ENCODE measurements around the gene REG1B. TPM values are rescaled to one million over a fixed set of nuclear protein-coding genes. Genes with fewer than 3 reads are reported as not detected.

The REG1B gene
- total RNA-seq, 1 donor from 2014 or later = not detected

DNA sequence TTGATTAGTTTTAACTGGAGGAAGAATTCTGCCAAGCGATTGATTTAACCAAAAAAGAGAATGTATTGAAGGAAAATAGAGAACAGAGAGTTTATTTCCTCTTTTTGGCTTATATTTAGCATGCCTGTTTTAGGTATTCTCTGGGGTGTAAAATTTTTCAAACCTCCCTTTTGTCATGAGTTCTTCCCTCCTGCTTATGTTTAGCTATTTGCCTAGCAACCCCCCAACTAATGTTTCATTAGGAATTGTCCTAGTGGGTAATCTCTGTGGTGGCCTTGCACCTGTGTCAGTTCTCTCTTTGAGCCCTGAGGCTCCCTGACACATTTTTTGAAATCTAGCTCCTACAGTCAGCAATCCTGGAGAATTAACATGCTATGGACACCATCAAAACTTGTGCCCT is 12.5 kb upstream of the REG1B start:
- no peak for DNase-seq
- no peaks in the 10 kb centered on the region for H3K36me3 ChIP-seq
- H3K27ac ChIP-seq = no peak overlapping the region
- TF ChIP-seq, protein P1, sequence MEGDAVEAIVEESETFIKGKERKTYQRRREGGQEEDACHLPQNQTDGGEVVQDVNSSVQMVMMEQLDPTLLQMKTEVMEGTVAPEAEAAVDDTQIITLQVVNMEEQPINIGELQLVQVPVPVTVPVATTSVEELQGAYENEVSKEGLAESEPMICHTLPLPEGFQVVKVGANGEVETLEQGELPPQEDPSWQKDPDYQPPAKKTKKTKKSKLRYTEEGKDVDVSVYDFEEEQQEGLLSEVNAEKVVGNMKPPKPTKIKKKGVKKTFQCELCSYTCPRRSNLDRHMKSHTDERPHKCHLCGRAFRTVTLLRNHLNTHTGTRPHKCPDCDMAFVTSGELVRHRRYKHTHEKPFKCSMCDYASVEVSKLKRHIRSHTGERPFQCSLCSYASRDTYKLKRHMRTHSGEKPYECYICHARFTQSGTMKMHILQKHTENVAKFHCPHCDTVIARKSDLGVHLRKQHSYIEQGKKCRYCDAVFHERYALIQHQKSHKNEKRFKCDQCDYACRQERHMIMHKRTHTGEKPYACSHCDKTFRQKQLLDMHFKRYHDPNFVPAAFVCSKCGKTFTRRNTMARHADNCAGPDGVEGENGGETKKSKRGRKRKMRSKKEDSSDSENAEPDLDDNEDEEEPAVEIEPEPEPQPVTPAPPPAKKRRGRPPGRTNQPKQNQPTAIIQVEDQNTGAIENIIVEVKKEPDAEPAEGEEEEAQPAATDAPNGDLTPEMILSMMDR (IDR thresholded peaks at IDR 0.05) = no peak
- H3K4me1 ChIP-seq = no peaks in the 10 kb centered on the region
- no peaks in the 10 kb centered on the region for H3K9me3 ChIP-seq
- ATAC-seq = no peak
- H3K27me3 ChIP-seq (ENCODE audit: low read depth) = no peaks in the 10 kb centered on the region
- intact Hi-C loops (cut with DNase I) = no loop called here
- H3K4me3 ChIP-seq = no peak overlapping the region

DNA sequence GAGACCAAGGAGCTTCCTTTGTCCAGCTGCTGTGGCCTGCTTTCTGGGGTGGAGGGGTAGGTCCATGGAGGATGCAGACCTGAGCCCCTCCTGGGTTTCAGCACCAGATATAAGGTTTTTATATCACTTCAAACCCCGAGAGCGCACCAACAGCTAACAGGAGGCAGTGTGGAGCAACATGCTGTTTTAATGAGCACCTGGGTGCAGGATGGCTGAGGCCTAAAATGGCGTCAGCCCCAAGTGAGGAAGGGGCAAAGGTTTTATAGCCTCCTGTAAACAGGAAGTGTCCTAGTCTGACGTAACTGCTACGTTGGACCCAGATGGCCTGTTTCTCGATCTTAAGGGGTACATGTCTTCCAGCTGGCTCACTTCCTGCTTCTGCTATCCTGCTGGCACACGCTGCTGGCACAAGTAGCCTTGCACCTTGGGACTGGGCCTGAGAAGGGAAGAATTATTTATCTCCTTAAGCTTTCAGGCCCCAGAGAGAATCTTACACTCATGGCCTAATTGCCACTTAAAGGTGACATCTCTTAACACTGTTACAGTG is 11.4 kb upstream of the REG1B start:
- no peak for ATAC-seq
- no peak overlapping the region for H3K4me3 ChIP-seq
- H3K27me3 ChIP-seq (ENCODE audit: low read depth) = no peaks in the 10 kb centered on the region
- DNase-seq = no peak
- TF ChIP-seq, protein P1 (IDR thresholded peaks at IDR 0.05) = no peak
- no peaks in the 10 kb centered on the region for H3K4me1 ChIP-seq
- H3K36me3 ChIP-seq = no peaks in the 10 kb centered on the region
- intact Hi-C loops (cut with DNase I) = no loop called here
- H3K9me3 ChIP-seq = no peaks in the 10 kb centered on the region
- H3K27ac ChIP-seq = no peak overlapping the region

DNA sequence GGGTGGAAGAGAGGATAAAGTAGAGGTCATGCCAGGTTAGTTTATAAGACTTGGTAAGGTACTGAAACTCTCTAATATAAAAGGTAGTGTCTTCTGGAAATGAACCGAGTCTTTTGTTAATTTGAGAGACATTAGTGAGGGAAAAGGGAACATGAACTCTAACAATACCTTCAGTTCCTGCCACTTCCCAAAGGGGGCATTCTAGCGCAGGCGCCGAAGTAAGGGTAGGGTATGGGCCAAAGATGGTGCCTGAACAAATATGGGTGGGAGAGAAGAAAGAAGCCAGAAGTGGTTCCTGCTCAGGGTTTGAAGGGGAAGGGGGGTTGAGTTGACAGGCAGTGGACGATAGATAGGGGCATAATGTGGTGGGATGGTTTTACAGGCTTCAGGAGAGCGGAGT is 10.1 kb upstream of the REG1B start:
- Histone ChIP-seq H3K27ac (no peak overlapping the region), H3K4me3 (no peak overlapping the region), H3K9me3 (no peaks in the 10 kb centered on the region), H3K27me3 (ENCODE audit: low read depth) (no peaks in the 10 kb centered on the region), H3K4me1 (no peaks in the 10 kb centered on the region), H3K36me3 (no peaks in the 10 kb centered on the region)
- DNase-seq (no peak), ATAC-seq (no peak)
- intact Hi-C loops (cut with DNase I) = no loop called here
- TF ChIP-seq, protein P1 (IDR thresholded peaks at IDR 0.05) = no peak

DNA sequence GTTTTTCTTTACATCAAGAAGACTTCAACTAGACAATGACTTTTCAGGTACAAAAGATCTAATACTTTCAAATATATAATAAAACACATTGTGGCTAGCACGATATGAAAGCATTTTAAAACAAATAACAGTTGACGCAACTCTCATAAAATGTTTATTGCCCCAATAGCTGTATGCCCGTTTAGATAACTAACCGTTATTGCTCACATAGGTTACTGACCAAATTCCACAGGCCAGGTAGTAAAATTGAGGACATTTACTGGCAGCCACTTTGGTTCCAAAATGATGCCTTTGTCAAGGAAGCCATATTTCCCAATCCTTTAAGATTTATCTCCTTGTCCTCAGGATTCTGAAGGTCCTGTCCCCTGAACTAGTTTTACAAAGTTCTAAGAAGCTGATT is 2.9 kb upstream of the REG1B start:
- Histone ChIP-seq H3K27me3 (ENCODE audit: low read depth) (no peaks in the 10 kb centered on the region), H3K27ac (no peak overlapping the region), H3K36me3 (no peaks in the 10 kb centered on the region), H3K4me1 (no peaks in the 10 kb centered on the region), H3K4me3 (no peak overlapping the region), H3K9me3 (no peaks in the 10 kb centered on the region)
- ATAC-seq (no peak), DNase-seq (no peak)
- TF ChIP-seq, protein P1 (IDR thresholded peaks at IDR 0.05) = no peak
- intact Hi-C loops (cut with DNase I) = no loop called here

DNA sequence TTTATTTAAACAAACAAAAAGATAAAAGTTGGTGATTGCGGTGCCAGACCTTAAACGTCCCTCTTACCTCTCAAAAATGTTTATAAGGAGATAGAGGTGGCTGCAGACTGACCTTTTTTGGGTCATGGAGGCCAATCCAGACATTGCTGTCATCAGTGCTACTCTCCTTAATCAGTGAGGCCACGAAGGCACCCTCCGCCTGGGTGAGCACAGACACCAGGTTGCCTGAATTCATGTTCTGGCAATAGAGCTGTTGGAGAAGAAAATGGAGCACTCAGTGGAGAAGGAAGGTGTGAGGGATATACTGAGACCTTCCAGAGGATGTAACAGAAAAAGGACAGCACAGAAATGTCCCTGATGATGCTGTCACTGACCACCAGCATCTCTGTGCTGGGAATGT is 1.5 kb downstream of the REG1B start:
- Histone ChIP-seq H3K36me3 (no peaks in the 10 kb centered on the region), H3K9me3 (no peaks in the 10 kb centered on the region), H3K27me3 (ENCODE audit: low read depth) (no peaks in the 10 kb centered on the region), H3K4me3 (no peak overlapping the region), H3K27ac (no peak overlapping the region), H3K4me1 (no peaks in the 10 kb centered on the region)
- intact Hi-C loops (cut with DNase I) = no loop called here
- DNase-seq (no peak), ATAC-seq (no peak)
- TF ChIP-seq, protein P1 (IDR thresholded peaks at IDR 0.05) = no peak

DNA sequence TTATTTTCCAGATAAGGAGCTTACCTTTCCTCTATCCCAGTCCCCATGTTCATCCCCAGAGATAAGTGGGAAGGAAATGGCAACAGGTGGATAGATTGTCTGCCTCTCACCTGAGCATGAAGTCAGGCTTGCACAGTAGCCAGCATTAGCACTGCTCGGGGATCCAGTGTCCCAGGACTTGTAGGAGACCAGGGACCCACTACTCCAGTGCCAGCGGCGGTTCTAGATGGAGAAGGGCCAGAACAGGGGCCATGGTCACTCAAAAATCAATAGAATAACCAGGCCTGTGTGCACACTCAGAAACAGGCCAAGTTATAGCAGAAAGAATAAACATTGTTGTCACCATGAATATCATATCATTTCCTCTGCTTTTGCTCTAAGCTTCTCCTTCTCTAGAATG is 2.4 kb downstream of the REG1B start:
- Histone ChIP-seq H3K36me3 (no peaks in the 10 kb centered on the region), H3K4me3 (no peak overlapping the region), H3K4me1 (no peaks in the 10 kb centered on the region), H3K27ac (no peak overlapping the region), H3K9me3 (no peaks in the 10 kb centered on the region), H3K27me3 (ENCODE audit: low read depth) (no peaks in the 10 kb centered on the region)
- no peak for ATAC-seq
- TF ChIP-seq, protein P1 (IDR thresholded peaks at IDR 0.05) = no peak
- intact Hi-C loops (cut with DNase I) = no loop called here
- DNase-seq = no peak
